T-helper 2 cell (primary cell): ENCODE data around the gene SLC7A7.
"Not testable (repeated sequence)": the region's sequence is repeated elsewhere in the genome, so short reads cannot be mapped to it uniquely, and the experiment has no call there.

Experiments used
- DNase-seq, 5 experiments: peaks; one replicate each; pipeline versions ENCODE4 v3.0.0 to v3.0.0-alpha.2; 2012 to 2022

Gene SLC7A7

GRCh38 chr14:22748206-22748605, 67.0 kb downstream of the SLC7A7 start:
- DNase-seq, result no peak

- no peak for DNase-seq
These were observed 67.5 kb downstream of the SLC7A7 start for GRCh38 chr14:22747769-22748168.

- DNase-seq, result no peak
These were observed 75.2 kb downstream of the SLC7A7 start for GRCh38 chr14:22740020-22740419.

- DNase-seq, result no peak
These were observed 75.8 kb downstream of the SLC7A7 start for GRCh38 chr14:22739423-22739822.

GRCh38 chr14:22737052-22737451, 78.2 kb downstream of the SLC7A7 start:
- DNase-seq, result peak in 1 of 5 experiments; percentile 86

- DNase-seq, result not testable (repeated sequence)
These were observed 78.9 kb downstream of the SLC7A7 start for GRCh38 chr14:22736384-22736783.

- no peak for DNase-seq
These were observed 80.1 kb downstream of the SLC7A7 start for GRCh38 chr14:22735096-22735495.

- DNase-seq, result no peak
These were observed 81.4 kb downstream of the SLC7A7 start for GRCh38 chr14:22733829-22734228.

GRCh38 chr14:22732062-22732461, 83.2 kb downstream of the SLC7A7 start:
- not testable (repeated sequence) for DNase-seq

GRCh38 chr14:22726012-22726411, 89.2 kb downstream of the SLC7A7 start:
- no peak for DNase-seq

GRCh38 chr14:22725374-22725773, 89.9 kb downstream of the SLC7A7 start:
- DNase-seq, result not testable (repeated sequence)

GRCh38 chr14:22724847-22725246, 90.4 kb downstream of the SLC7A7 start:
- DNase-seq, result not testable (repeated sequence)

GRCh38 chr14:22723815-22724214, 91.4 kb downstream of the SLC7A7 start:
- DNase-seq, result no peak
